ENCODE results near the gene FAM3C.

- TF ChIP-seq CTCF (IDR thresholded peaks at IDR 0.05), result no peak
- no peak for TF ChIP-seq POLR2A (IDR thresholded peaks at IDR 0.05)
Observed at GRCh38 chr7:121433775-121434174, 37.7 kb upstream of the FAM3C start.

Data from heart left ventricle (tissue), 13 donors.